Muscle layer of duodenum (tissue), 2 donors: ENCODE results near the gene SYT9.
A peak's percentile ranks its signal among the peaks of the same experiment; 100 is the strongest.

Experiments
- H3K27ac ChIP-seq: one replicate; pipeline ENCODE4 v1.7.0; 2013; ENCODE audit warnings: mild to moderate bottlenecking, low read length
- H3K27me3 ChIP-seq: one replicate; pipeline ENCODE4 v1.7.0; 2013; ENCODE audit warnings: low read depth, mild to moderate bottlenecking, control low read depth, low read length
- H3K36me3 ChIP-seq, 2 donors: one replicate each; pipeline ENCODE4 v1.7.0; 2013; ENCODE audit warnings: low read length in 2 of 2, control low read depth in 1 of 2, mild to moderate bottlenecking in 1 of 2; ENCODE audit not compliant: insufficient read depth in 2 of 2, control insufficient read depth in 1 of 2
- H3K4me1 ChIP-seq, 2 donors: one replicate each; pipeline ENCODE4 v1.7.0; 2013; ENCODE audit warnings: low read length in 2 of 2, mild to moderate bottlenecking in 2 of 2, control low read depth in 1 of 2, moderate library complexity in 1 of 2; ENCODE audit not compliant: insufficient read depth in 2 of 2, control insufficient read depth in 1 of 2
- H3K4me3 ChIP-seq, 2 donors: one replicate each; pipeline ENCODE4 v1.7.0; 2013; ENCODE audit warnings: low read length in 2 of 2, low read depth in 1 of 2, mild to moderate bottlenecking in 1 of 2
- H3K9me3 ChIP-seq, 2 donors: one replicate each; pipeline ENCODE4 v1.7.0; 2013; ENCODE audit warnings: low read length in 2 of 2, control low read depth in 1 of 2, mild to moderate bottlenecking in 1 of 2; ENCODE audit not compliant: control insufficient read depth in 1 of 2
- donor health status: healthy.

The SYT9 gene

DNA sequence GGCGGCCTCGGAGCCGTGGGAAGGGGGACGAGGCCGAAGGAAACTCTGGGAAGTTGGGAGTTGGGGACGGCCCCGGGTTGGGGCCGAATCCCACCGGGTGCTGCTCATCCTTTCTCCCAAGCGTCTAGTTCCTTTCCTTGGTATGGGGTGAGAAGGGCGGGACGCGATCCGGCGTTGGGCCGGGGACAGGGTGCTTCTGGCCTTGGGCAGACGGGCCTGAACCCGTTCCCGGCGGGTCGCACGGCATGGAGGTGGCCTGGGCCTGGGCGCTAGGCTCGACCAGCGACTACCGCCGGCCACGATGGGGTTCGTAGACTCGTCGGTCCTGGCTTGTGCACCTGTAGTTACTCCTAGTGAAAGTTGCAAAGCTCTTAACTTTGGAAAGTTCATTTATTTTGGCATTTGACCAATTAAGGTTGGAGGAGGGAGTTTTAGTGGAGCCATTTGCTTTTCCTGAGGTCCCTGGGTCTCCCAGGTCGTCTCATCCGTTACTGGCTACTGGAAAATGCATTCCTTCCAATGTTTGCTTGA is 1.0 kb downstream of the SYT9 start:
- Histone ChIP-seq H3K36me3 (no peaks in the 10 kb centered on the region), H3K9me3 (peaks cover 0 to 3% of the 10 kb centered on the region in 2 donors), H3K27ac (no peak overlapping the region)

DNA sequence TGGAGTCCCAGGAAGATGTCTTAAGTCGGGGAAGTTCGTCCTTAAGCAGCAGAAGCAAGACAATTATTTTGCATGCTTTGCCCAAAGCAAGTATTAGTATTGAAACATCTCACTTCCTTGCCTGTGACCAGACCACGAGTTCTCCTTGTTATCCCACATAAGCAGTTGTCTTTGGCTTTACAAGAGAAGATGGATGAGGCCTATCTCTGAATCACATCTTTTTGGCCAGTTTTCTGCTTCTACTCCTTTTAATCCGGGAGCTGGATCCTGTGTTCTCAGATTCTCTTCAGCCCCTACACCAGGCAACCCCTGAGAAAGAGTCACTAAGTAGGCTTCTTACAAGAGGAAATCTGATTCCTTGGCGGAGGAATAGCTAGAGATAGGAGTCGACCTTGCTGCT is 2.1 kb downstream of the SYT9 start:
- H3K36me3 ChIP-seq = no peaks in the 10 kb centered on the region
- no peak overlapping the region for H3K27ac ChIP-seq
- H3K27me3 ChIP-seq = peaks cover 15% of the 10 kb centered on the region
- H3K4me1 ChIP-seq = peaks cover 0 to 15% of the 10 kb centered on the region in 2 donors
- H3K9me3 ChIP-seq = peaks cover 0 to 3% of the 10 kb centered on the region in 2 donors
- no peak overlapping the region for H3K4me3 ChIP-seq

More for the DNA sequence above, 1.0 kb downstream of the SYT9 start:
- H3K4me1 ChIP-seq = peaks cover 0 to 15% of the 10 kb centered on the region in 2 donors
- peaks cover 15% of the 10 kb centered on the region for H3K27me3 ChIP-seq
- peak overlapping the region in 1 of 2 donors; percentile 79 for H3K4me3 ChIP-seq

DNA sequence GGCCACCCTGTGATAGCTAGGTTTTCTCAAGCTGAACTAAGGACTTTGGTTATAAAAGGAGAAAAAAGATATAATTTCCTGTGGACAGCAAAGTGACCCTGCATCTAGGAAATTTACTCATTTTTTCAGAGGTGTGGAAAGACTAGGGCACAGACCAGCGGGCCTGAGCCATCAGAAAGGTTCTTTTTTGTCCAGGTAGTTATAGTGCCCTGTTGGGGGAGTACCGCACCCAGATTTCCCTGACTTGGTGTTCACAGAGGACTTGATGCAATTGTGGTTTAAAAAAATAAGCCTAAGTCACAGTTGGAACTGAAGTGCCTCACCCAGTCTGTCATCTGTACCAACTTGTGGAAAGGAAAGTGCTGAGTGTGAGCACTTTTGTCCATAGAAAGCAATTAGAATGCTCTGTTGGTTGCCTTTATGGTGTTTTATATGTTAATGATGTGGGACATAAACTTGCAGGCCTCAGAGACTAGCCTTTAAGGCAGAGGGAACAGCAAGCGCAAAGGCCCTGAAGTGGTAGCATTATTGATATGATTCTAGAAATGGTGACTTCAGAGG is 3.1 kb downstream of the SYT9 start:
- H3K4me1 ChIP-seq = peaks cover 0 to 15% of the 10 kb centered on the region in 2 donors
- no peak overlapping the region for H3K27ac ChIP-seq
- H3K9me3 ChIP-seq = no peaks in the 10 kb centered on the region
- no peaks in the 10 kb centered on the region for H3K36me3 ChIP-seq
- no peak overlapping the region for H3K4me3 ChIP-seq
- peaks cover 15% of the 10 kb centered on the region for H3K27me3 ChIP-seq

DNA sequence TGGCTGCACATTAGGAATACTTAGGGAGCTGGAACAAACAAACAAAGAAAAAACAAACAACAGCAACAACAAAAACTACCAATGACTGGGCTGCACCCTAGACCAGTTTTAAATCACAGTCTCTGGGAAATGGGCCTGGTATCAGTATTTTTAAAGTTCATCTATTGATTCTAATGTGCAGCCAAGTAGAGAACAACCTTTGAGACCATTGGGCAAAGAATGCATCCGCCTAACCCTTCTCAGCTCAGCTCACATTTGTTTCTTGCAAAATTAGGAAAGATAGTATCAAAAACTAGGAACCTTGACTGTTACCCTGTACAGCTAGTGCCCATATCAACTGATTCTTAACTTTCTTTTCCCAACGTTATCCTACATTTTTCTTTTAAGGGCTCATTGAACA is 5.2 kb downstream of the SYT9 start:
- H3K4me1 ChIP-seq = peaks cover 0 to 10% of the 10 kb centered on the region in 2 donors
- no peaks in the 10 kb centered on the region for H3K36me3 ChIP-seq
- H3K27ac ChIP-seq = no peak overlapping the region
- no peaks in the 10 kb centered on the region for H3K9me3 ChIP-seq
- no peak overlapping the region for H3K4me3 ChIP-seq
- peaks cover 9% of the 10 kb centered on the region for H3K27me3 ChIP-seq

DNA sequence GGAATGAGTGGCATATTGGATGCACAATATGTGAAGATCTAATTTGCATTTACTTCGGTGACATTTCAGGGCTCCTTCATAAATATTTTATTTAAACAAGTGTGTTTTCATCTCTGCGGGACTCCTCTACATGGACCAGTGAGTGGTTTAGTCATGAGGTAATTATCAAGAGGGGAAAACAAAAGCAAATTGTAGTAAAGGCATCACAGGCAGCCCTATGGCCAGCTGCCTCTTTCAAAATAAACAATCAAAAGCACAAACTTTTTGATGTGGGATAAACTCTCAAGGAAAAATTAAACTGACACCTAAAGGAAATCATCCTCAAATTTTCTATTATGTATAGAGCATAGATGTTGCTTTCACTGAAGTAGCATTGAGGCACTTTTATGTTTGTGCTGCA is 6.0 kb downstream of the SYT9 start:
- Histone ChIP-seq H3K27me3 (peaks cover 5% of the 10 kb centered on the region), H3K4me3 (no peak overlapping the region), H3K36me3 (no peaks in the 10 kb centered on the region), H3K9me3 (no peaks in the 10 kb centered on the region), H3K27ac (no peak overlapping the region), H3K4me1 (peaks cover 0 to 2% of the 10 kb centered on the region in 2 donors)

DNA sequence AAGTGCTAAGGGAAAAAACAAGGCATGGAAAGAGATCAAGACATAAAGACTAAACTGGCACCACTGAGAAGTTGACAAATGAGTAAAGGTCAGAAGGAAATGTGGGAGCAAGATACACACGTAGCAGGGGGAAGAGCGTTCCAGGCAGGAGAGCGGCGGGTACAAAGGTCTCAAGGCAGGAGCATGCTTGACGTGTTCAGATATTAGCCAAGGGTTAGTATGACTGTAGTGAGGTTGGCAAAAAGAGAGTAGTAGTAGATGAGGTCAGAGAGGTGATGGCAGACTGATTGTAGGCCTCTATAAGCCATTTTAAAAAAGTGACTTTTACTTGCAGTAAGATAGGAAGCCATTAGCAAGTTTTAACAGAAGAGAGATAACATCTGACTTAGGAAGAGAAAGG is 9.9 kb downstream of the SYT9 start:
- Histone ChIP-seq H3K4me3 (no peak overlapping the region), H3K4me1 (no peaks in the 10 kb centered on the region), H3K27me3 (no peaks in the 10 kb centered on the region), H3K9me3 (no peaks in the 10 kb centered on the region), H3K27ac (no peak overlapping the region), H3K36me3 (no peaks in the 10 kb centered on the region)

DNA sequence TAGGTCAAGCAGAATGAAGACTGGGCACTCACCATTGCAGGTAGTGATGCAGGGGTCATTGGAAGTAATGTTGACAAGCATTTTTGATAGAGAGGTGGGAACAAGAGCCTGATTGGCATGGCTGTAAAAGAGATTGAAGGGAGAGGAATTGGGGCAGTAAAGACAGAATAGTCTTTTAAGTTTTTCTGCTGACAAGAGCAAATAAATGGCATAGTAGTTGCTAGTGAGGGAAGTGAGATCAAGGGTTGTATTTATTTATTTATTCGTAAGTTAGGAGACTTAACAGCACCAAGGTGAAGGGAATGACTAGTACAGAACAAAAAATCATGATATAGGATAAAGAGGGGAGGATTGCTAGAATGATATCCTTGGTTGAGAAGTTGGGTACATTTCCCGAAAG is 11.0 kb downstream of the SYT9 start:
- H3K4me3 ChIP-seq = no peak overlapping the region
- no peaks in the 10 kb centered on the region for H3K9me3 ChIP-seq
- no peaks in the 10 kb centered on the region for H3K36me3 ChIP-seq
- H3K4me1 ChIP-seq = no peaks in the 10 kb centered on the region
- no peak overlapping the region for H3K27ac ChIP-seq
- no peaks in the 10 kb centered on the region for H3K27me3 ChIP-seq

DNA sequence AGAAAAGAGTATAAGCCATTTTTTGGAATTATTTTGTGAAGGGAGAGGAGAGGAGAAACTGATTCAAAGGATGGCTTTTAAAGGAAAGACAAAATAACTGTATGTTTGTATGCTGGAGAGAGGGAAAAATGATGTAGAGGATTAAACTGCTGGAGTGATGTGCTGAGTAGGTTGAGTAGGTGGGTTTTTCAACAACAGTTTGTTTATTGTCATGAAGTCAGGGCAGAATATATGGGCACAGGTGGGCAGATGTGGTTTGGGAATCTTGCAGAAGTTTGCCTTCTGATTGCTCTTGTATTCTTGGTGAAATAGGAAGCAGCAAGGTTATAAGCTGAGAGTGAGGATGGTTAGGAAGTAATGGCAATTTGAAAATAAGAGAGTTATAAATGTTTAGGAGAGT is 12.1 kb downstream of the SYT9 start:
- no peak overlapping the region for H3K27ac ChIP-seq
- no peaks in the 10 kb centered on the region for H3K36me3 ChIP-seq
- H3K4me1 ChIP-seq = no peaks in the 10 kb centered on the region
- no peaks in the 10 kb centered on the region for H3K9me3 ChIP-seq
- no peak overlapping the region for H3K4me3 ChIP-seq
- no peaks in the 10 kb centered on the region for H3K27me3 ChIP-seq

DNA sequence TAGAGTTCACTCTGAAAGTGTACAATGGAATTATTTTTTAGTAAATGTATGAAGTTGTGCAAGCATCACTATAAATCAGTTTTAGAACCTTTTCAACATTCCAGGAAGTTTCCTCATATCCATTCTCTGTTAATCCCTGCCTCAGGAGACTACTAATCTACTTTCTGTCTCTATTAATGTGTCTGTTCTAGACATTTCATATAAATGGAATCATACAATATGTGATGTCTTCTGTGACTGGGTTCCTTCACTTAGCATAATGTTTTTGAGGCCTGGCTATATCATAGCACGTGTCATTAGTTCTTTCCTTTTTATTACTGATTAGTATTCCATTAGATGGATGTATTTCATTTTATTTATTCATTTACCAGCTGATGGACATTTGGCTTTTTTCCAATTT is 17.1 kb downstream of the SYT9 start:
- no peaks in the 10 kb centered on the region for H3K9me3 ChIP-seq
- H3K36me3 ChIP-seq = no peaks in the 10 kb centered on the region
- no peak overlapping the region for H3K4me3 ChIP-seq
- H3K27me3 ChIP-seq = no peaks in the 10 kb centered on the region
- no peaks in the 10 kb centered on the region for H3K4me1 ChIP-seq
- no peak overlapping the region for H3K27ac ChIP-seq

DNA sequence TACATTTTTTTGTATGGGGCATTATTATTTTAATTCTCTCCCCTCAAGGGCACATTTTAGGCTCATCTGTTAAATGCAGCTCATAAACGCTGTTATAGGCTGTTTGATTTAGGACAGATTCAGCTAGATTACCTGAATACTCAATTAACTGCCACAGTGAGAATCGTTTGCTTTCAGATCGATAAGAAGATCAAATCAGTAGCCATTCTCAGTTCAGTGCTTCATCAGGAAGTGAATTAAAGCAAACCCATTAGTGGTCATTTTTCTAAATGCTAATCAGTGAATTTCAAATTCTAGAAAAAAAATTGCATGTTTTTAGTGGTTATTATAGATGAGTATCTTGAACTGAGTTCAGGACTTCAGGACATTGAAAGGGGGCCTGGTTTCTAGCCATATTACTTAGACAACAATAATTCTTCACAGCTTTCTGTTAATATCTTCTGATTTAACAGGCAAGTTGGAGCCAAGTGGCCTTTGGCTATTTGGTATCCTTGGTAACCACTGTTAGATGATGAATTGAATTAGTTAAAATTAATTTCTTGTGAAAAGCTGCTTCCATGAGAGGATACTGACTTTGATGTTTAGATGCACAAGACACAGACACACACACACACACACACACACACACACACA is 18.6 kb downstream of the SYT9 start:
- Histone ChIP-seq H3K27ac (no peak overlapping the region), H3K4me1 (no peaks in the 10 kb centered on the region), H3K36me3 (no peaks in the 10 kb centered on the region), H3K4me3 (no peak overlapping the region), H3K27me3 (no peaks in the 10 kb centered on the region), H3K9me3 (no peaks in the 10 kb centered on the region)

DNA sequence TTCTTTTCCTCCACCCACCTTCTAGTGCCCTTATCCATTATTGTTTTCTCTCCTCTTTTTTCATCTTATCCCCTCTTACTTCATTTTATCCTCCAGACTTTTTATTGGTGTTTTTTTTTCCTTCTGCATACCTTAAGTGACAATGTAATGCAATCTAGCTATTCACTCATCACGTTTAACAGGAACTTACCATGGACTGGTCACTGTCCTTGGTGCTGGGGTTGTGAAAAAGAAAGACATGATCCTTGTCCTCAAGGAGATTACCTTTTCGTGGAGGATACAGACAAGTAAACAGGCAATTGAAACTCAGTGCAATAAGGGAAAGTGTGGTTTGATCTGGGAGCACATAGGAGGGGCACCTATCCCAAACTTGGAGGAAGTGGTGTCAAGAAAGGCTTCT is 20.7 kb downstream of the SYT9 start:
- Histone ChIP-seq H3K4me1 (no peaks in the 10 kb centered on the region), H3K4me3 (no peak overlapping the region), H3K27me3 (no peaks in the 10 kb centered on the region), H3K36me3 (no peaks in the 10 kb centered on the region), H3K27ac (no peak overlapping the region), H3K9me3 (no peaks in the 10 kb centered on the region)

DNA sequence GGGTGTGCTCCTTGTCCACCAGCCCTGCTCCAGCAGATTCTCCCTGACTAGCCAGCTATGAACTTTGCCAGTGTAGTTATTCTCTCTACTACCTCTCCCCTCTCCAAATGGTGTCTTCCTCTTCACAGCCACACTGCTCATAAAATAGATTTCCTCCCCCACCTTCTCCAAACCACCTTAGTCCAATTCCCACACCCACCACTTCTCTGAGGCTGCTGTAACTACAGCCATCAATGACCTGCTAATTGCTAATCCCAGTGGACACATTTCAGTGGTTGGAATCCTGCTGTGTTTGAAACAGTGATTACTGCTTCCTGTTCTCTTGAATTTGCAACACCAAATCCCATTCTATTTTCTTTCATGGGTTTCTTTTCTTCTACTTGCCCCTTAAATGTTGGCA is 23.4 kb downstream of the SYT9 start:
- no peaks in the 10 kb centered on the region for H3K27me3 ChIP-seq
- H3K4me3 ChIP-seq = no peak overlapping the region
- H3K4me1 ChIP-seq = no peaks in the 10 kb centered on the region
- H3K27ac ChIP-seq = no peak overlapping the region
- H3K9me3 ChIP-seq = no peaks in the 10 kb centered on the region
- no peaks in the 10 kb centered on the region for H3K36me3 ChIP-seq
